Activated CD4-positive, alpha-beta T cell treated with anti-CD3 and anti-CD28 coated beads for 4 hours (primary cell): ENCODE measurements around the gene PRDM5.

Experiments used
- DNase-seq, 2 donors: peaks; one replicate each; pipeline ENCODE4 v3.0.0-alpha.2; 2020

PRDM5 gene

GRCh38 chr4:120902925-120903324, 19.6 kb downstream of the PRDM5 start:
- DNase-seq, result no peak

GRCh38 chr4:120901731-120902130, 20.8 kb downstream of the PRDM5 start:
- no peak for DNase-seq

- no peak for DNase-seq
These were observed 24.4 kb downstream of the PRDM5 start for GRCh38 chr4:120897981-120898719.

- DNase-seq, result no peak
These were observed 27.0 kb downstream of the PRDM5 start for GRCh38 chr4:120895554-120895953.

GRCh38 chr4:120893314-120893713, 29.2 kb downstream of the PRDM5 start:
- no peak for DNase-seq

- DNase-seq, result no peak
These were observed 36.3 kb downstream of the PRDM5 start for GRCh38 chr4:120886191-120886590.

- no peak for DNase-seq
These were observed 40.7 kb downstream of the PRDM5 start for GRCh38 chr4:120881846-120882245.

- no peak for DNase-seq
These were observed 41.2 kb downstream of the PRDM5 start for GRCh38 chr4:120881351-120881750.

GRCh38 chr4:120877021-120877420, 45.5 kb downstream of the PRDM5 start:
- DNase-seq, result no peak

- no peak for DNase-seq
These were observed 47.4 kb downstream of the PRDM5 start for GRCh38 chr4:120874792-120875774.

- DNase-seq, result no peak
These were observed 49.0 kb downstream of the PRDM5 start for GRCh38 chr4:120873554-120873953.

- DNase-seq, result no peak
These were observed 51.4 kb downstream of the PRDM5 start for GRCh38 chr4:120871173-120871572.

- DNase-seq, result no peak
These were observed 52.2 kb downstream of the PRDM5 start for GRCh38 chr4:120870279-120870673.

- no peak for DNase-seq
These were observed 52.8 kb downstream of the PRDM5 start for GRCh38 chr4:120869613-120870278.

- no peak for DNase-seq
These were observed 55.0 kb downstream of the PRDM5 start for GRCh38 chr4:120867506-120867905.

- DNase-seq, result no peak
These were observed 56.5 kb downstream of the PRDM5 start for GRCh38 chr4:120865985-120866384.

- no peak for DNase-seq
These were observed 57.6 kb downstream of the PRDM5 start for GRCh38 chr4:120864969-120865368.

GRCh38 chr4:120862432-120862831, 60.1 kb downstream of the PRDM5 start:
- DNase-seq, result no peak

- DNase-seq, result no peak
These were observed 60.7 kb downstream of the PRDM5 start for GRCh38 chr4:120861852-120862251.

GRCh38 chr4:120858776-120859175, 63.8 kb downstream of the PRDM5 start:
- DNase-seq, result no peak

GRCh38 chr4:120857312-120857711, 65.2 kb downstream of the PRDM5 start:
- DNase-seq, result no peak

- DNase-seq, result no peak
These were observed 66.2 kb downstream of the PRDM5 start for GRCh38 chr4:120856294-120856693.

- DNase-seq, result no peak
These were observed 67.1 kb downstream of the PRDM5 start for GRCh38 chr4:120855307-120856001.
